Neuronal stem cell (in vitro differentiated cells): ENCODE data around the gene PTPRZ1.

ENCODE experiments used
- DNase-seq: peaks from one replicate; pipeline ENCODE4 v3.0.0-alpha.2; 2013; ENCODE audit warnings: low spot score
- H2AFZ ChIP-seq: one replicate; pipeline ENCODE4 v1.6.1; 2013; ENCODE audit warnings: mild to moderate bottlenecking, low read length, inconsistent platforms
- H2AK5ac ChIP-seq: 2 replicates; pipeline ENCODE4 v1.6.1; 2013; ENCODE audit warnings: low read depth, mild to moderate bottlenecking, inconsistent platforms, low read length, moderate library complexity, mixed read lengths
- H2BK120ac ChIP-seq: 2 replicates; pipeline ENCODE4 v1.6.1; 2013; ENCODE audit warnings: low read depth, mild to moderate bottlenecking, inconsistent platforms, low read length, moderate library complexity, mixed read lengths
- H2BK12ac ChIP-seq: one replicate; pipeline ENCODE4 v1.6.1; 2013; ENCODE audit warnings: low read length, inconsistent platforms
- H2BK15ac ChIP-seq: 2 replicates; pipeline ENCODE4 v1.6.1; 2013; ENCODE audit warnings: mild to moderate bottlenecking, low read length, inconsistent platforms, mixed read lengths
- H2BK5ac ChIP-seq: one replicate; pipeline ENCODE4 v1.6.1; 2013; ENCODE audit warnings: inconsistent platforms, mild to moderate bottlenecking, low read length, moderate library complexity
- H3K14ac ChIP-seq: one replicate; pipeline ENCODE4 v1.6.1; 2013; ENCODE audit warnings: low read length, inconsistent platforms
- H3K18ac ChIP-seq: 2 replicates; pipeline ENCODE4 v1.6.1; 2013; ENCODE audit warnings: low read length, inconsistent platforms
- H3K23ac ChIP-seq: 2 replicates; pipeline ENCODE4 v1.6.1; 2013; ENCODE audit warnings: low read depth, mild to moderate bottlenecking, mixed read lengths, low read length, inconsistent platforms; ENCODE audit not compliant: poor library complexity
- H3K27ac ChIP-seq: replicated peaks from 3 replicates; pipeline ENCODE4 v1.5.1; 2013; ENCODE audit warnings: low read length, inconsistent platforms
- H3K27me3 ChIP-seq, 3 experiments: 2 replicates each; pipeline ENCODE4 v1.6.1; 2013; ENCODE audit warnings: low read length in 3 of 3, mild to moderate bottlenecking in 2 of 3, inconsistent platforms in 1 of 3, low read depth in 1 of 3, mixed read lengths in 1 of 3, moderate library complexity in 1 of 3; ENCODE audit not compliant: control insufficient read depth in 3 of 3, insufficient read depth in 3 of 3
- H3K36me3 ChIP-seq, 2 donors: replicated peaks in 1 of 2; 2 replicates each; pipeline ENCODE4 v1.6.1; 2013; ENCODE audit warnings: low read length in 2 of 2; ENCODE audit not compliant: control insufficient read depth in 2 of 2, insufficient read depth in 2 of 2
- H3K4ac ChIP-seq: 2 replicates; pipeline ENCODE4 v1.6.1; 2013; ENCODE audit warnings: inconsistent platforms, mild to moderate bottlenecking, low read length, moderate library complexity
- H3K4me1 ChIP-seq, 2 donors: 1 replicate in 1 of 2; 2 replicates in 1 of 2; pipeline ENCODE4 v1.6.1; 2013; ENCODE audit warnings: low read length in 2 of 2, low read depth in 1 of 2; ENCODE audit not compliant: control insufficient read depth in 2 of 2, insufficient read depth in 1 of 2
- H3K4me2 ChIP-seq: one replicate; pipeline ENCODE4 v1.6.1; 2013; ENCODE audit warnings: mild to moderate bottlenecking, low read length, inconsistent platforms; ENCODE audit not compliant: insufficient read depth, poor library complexity, severe bottlenecking
- H3K4me3 ChIP-seq, 2 donors: 2 replicates each; pipeline ENCODE4 v1.5.1; 2013; ENCODE audit warnings: low read length in 2 of 2, mild to moderate bottlenecking in 2 of 2, inconsistent platforms in 1 of 2, moderate library complexity in 1 of 2
- H3K79me1 ChIP-seq: one replicate; pipeline ENCODE4 v1.6.1; 2013; ENCODE audit warnings: low read depth, mild to moderate bottlenecking, inconsistent platforms, low read length, moderate library complexity
- H3K9ac ChIP-seq: one replicate; pipeline ENCODE4 v1.6.1; 2013; ENCODE audit warnings: mild to moderate bottlenecking, low read depth, low read length, inconsistent platforms; ENCODE audit not compliant: poor library complexity
- H3K9me3 ChIP-seq, 2 donors: replicated peaks in 1 of 2; 2 replicates each; pipeline versions ENCODE3 to v1.6.1; 2013; ENCODE audit warnings: low read length in 2 of 2, mild to moderate bottlenecking in 2 of 2, inconsistent platforms in 1 of 2, low read depth in 1 of 2, mixed read lengths in 1 of 2, moderate library complexity in 1 of 2; ENCODE audit not compliant: control insufficient read depth in 2 of 2, insufficient read depth in 1 of 2
- H4K8ac ChIP-seq: one replicate; pipeline ENCODE4 v1.6.1; 2013; ENCODE audit warnings: low read depth, mild to moderate bottlenecking, inconsistent platforms, low read length, moderate library complexity
- H4K91ac ChIP-seq: one replicate; pipeline ENCODE4 v1.6.1; 2013; ENCODE audit warnings: low read length, low read depth, mild to moderate bottlenecking, inconsistent platforms; ENCODE audit not compliant: poor library complexity
- WGBS, 2 donors: extraction: QIAGEN DNeasy Blood & Tissue Kit; methylation state at CpG; one replicate each; pipeline ENCODE4 v1.1.7; 2013; ENCODE audit warnings: missing lambda C conversion rate in 2 of 2, mixed read lengths in 1 of 2; ENCODE audit not compliant: insufficient read length in 2 of 2, insufficient replicate concordance in 1 of 2; ENCODE audit errors: extremely low coverage in 2 of 2; 5-methylcytosine and 5-hydroxymethylcytosine counted together

Gene PTPRZ1

DNA sequence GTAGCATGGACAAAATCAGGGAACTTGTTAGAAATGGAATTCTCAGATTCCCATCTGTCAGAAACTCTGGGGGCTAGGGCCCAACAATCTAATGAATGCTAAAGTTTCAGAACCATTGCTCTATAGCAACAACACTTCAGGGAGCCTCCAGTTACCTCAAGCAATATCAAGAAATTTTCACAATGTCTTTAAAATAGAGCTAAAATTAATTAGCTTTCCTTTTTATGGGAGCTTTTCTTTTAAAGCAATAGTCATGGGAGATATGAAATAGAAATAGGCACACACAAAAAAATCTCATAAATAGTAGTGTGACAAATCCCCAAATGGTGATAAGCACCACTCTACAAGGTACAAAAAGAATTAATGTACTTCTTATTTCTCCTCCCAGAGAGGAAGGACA, 190.2 kb downstream of the PTPRZ1 start:
- H2AK5ac ChIP-seq = no peak overlapping the region
- no peak overlapping the region for H2BK120ac ChIP-seq
- H4K91ac ChIP-seq = no peak overlapping the region
- H3K79me1 ChIP-seq = no peaks in the 10 kb centered on the region
- peaks cover 0 to 5% of the 10 kb centered on the region in 2 donors for H3K4me1 ChIP-seq
- H3K4me3 ChIP-seq = no peak overlapping the region
- no peak overlapping the region for H2BK12ac ChIP-seq
- H3K14ac ChIP-seq = no peak overlapping the region
- no peak overlapping the region for H3K4me2 ChIP-seq
- no peak overlapping the region for H3K23ac ChIP-seq
- no peaks in the 10 kb centered on the region for H3K27me3 ChIP-seq
- peaks cover 13 to 78% of the 10 kb centered on the region in 2 donors for H3K36me3 ChIP-seq
- DNase-seq = no peak
- H2BK5ac ChIP-seq = no peak overlapping the region
- H3K9ac ChIP-seq = no peak overlapping the region
- no peaks in the 10 kb centered on the region for H3K9me3 ChIP-seq
- no peak overlapping the region for H2BK15ac ChIP-seq
- H4K8ac ChIP-seq = no peak overlapping the region
- H3K4ac ChIP-seq = no peak overlapping the region
- H3K18ac ChIP-seq = no peak overlapping the region
- no peak overlapping the region for H3K27ac ChIP-seq
- no peak overlapping the region for H2AFZ ChIP-seq

DNA sequence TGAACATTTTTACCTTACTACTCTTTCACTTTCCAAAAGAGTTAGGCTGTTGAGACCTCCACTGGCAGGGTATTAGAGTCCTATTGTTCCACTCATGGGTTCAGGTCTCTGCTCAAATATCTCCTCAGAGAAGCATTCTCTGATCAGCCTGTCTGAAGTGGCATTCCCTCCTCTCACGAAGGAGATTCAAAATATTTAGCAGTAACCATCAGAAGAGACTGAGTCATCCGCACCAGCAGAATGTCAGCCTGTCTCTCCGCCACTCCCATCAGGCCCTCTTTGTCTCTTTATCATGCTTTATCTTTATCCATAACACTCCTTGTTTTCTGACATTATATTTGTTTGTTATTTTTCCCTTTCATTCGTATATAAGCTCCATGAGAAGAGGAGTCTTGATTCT, 192.0 kb downstream of the PTPRZ1 start:
- no CpG with 5 or more reads among the region's 4 CpGs for WGBS, 2 donors

DNA sequence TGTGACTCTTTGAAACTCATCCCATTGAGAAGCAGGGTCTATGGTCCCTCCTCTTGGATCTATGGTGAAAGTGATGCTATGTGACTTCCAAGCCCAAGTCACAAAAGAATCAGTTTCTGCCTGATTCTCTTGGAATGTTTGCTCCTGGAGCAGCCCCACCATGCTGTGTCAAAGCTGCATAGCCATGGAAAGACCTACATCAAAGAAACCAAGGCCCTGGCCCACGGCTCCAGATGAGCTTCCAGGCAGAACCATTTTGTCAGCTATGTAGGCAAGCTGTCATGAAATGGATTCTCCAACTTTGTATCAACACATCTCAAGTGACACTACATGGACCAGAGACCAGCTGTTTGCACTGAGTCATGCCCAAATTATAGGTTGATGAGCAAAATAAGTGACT, 194.1 kb downstream of the PTPRZ1 start:
- Histone ChIP-seq H3K36me3 (peaks cover 2 to 39% of the 10 kb centered on the region in 2 donors), H2AK5ac (no peak overlapping the region), H3K4me1 (peaks cover 0 to 7% of the 10 kb centered on the region in 2 donors), H4K8ac (no peak overlapping the region), H2AFZ (no peak overlapping the region), H3K14ac (no peak overlapping the region), H3K18ac (no peak overlapping the region), H2BK5ac (no peak overlapping the region), H2BK12ac (no peak overlapping the region), H3K27me3 (no peaks in the 10 kb centered on the region), H2BK120ac (no peak overlapping the region), H3K9me3 (no peaks in the 10 kb centered on the region), H3K79me1 (no peaks in the 10 kb centered on the region), H3K4ac (no peak overlapping the region), H3K27ac (no peak overlapping the region), H3K9ac (no peak overlapping the region), H3K4me2 (no peak overlapping the region), H3K4me3 (no peak overlapping the region), H4K91ac (no peak overlapping the region), H3K23ac (no peak overlapping the region), H2BK15ac (no peak overlapping the region)
- no peak for DNase-seq
- no CpG with 5 or more reads among the region's 1 CpG for WGBS, 2 donors

More for the DNA sequence above, 192.0 kb downstream of the PTPRZ1 start:
- H2BK5ac ChIP-seq = no peak overlapping the region
- no peak overlapping the region for H3K4ac ChIP-seq
- no peak overlapping the region for H2AFZ ChIP-seq
- DNase-seq = no peak
- H3K79me1 ChIP-seq = no peaks in the 10 kb centered on the region
- no peak overlapping the region for H2BK15ac ChIP-seq
- H3K4me1 ChIP-seq = peaks cover 0 to 7% of the 10 kb centered on the region in 2 donors
- H3K18ac ChIP-seq = no peak overlapping the region
- no peak overlapping the region for H3K23ac ChIP-seq
- H3K14ac ChIP-seq = no peak overlapping the region
- H2BK12ac ChIP-seq = no peak overlapping the region
- H3K9me3 ChIP-seq = no peaks in the 10 kb centered on the region
- H3K27me3 ChIP-seq = no peaks in the 10 kb centered on the region
- no peak overlapping the region for H4K91ac ChIP-seq
- H2BK120ac ChIP-seq = no peak overlapping the region
- H3K27ac ChIP-seq = no peak overlapping the region
- H3K4me2 ChIP-seq = no peak overlapping the region
- no peak overlapping the region for H4K8ac ChIP-seq
- no peak overlapping the region for H3K9ac ChIP-seq
- H3K4me3 ChIP-seq = no peak overlapping the region
- H3K36me3 ChIP-seq = peaks cover 10 to 60% of the 10 kb centered on the region in 2 donors
- no peak overlapping the region for H2AK5ac ChIP-seq

DNA sequence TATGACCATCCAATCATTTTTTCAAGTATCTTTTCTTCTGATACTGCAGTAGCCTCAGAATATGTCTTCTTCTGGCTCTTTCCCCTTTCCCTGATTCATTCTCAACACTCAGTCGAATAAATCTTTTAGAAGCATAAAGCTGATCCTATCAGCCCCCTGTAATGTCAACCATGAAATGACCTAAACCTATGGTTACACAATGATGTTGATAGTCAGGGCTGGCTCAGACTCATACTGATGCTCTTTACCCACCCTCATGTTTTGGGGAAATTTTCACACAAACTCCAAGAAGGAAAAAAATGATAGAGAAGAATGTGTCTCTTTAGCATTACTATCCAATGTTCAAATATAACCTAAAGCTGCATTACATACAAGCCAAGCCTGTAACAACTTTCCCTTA, 195.1 kb downstream of the PTPRZ1 start:
- Histone ChIP-seq H4K91ac (no peak overlapping the region), H3K23ac (no peak overlapping the region), H3K4me2 (no peak overlapping the region), H4K8ac (no peak overlapping the region), H3K4ac (no peak overlapping the region), H2AK5ac (no peak overlapping the region), H3K4me3 (no peak overlapping the region), H3K27ac (no peak overlapping the region), H3K27me3 (no peaks in the 10 kb centered on the region), H3K9ac (no peak overlapping the region), H2BK5ac (no peak overlapping the region), H2BK120ac (no peak overlapping the region), H3K9me3 (no peaks in the 10 kb centered on the region), H3K18ac (no peak overlapping the region), H2BK15ac (no peak overlapping the region), H2BK12ac (no peak overlapping the region), H3K4me1 (peaks cover 0 to 7% of the 10 kb centered on the region in 2 donors), H2AFZ (no peak overlapping the region), H3K14ac (no peak overlapping the region), H3K79me1 (no peaks in the 10 kb centered on the region), H3K36me3 (peaks cover 2 to 30% of the 10 kb centered on the region in 2 donors)
- no peak for DNase-seq
- no CpG with 5 or more reads among the region's 1 CpG for WGBS, 2 donors
